Measurements from ENCODE around the gene CDAN1. TPM values are rescaled to one million over a fixed set of nuclear protein-coding genes. Genes with fewer than 3 reads are reported as not detected.

CDAN1 gene
- total and polyA plus RNA-seq, 2 donors (not counting 3 experiments of a cell fraction or from before 2014, with no cell fraction given): 7.2 to 23.4 TPM

- H3K4me2 ChIP-seq (ENCODE audit: insufficient read depth, low read length): no peak overlapping the region
- no peak for TF ChIP-seq FOS (IDR thresholded peaks at IDR 0.05; ENCODE audit: borderline replicate concordance, insufficient read depth, low read length)
- TF ChIP-seq MAX (IDR thresholded peaks at IDR 0.05; ENCODE audit: insufficient read depth, insufficient read length): no peak
- TF ChIP-seq EZH2 (IDR thresholded peaks at IDR 0.05; ENCODE audit: borderline replicate concordance, low read depth, low read length, severe bottlenecking): no peak
- TF ChIP-seq GATA2 (IDR thresholded peaks at IDR 0.05; ENCODE audit: insufficient read depth, insufficient read length, low read depth, low read length): no peak
- no peak for TF ChIP-seq POLR2A (IDR thresholded peaks at IDR 0.05; ENCODE audit: low read depth, low read length)
- TF ChIP-seq JUN (IDR thresholded peaks at IDR 0.05; ENCODE audit: borderline replicate concordance, insufficient read depth, insufficient read length, low read depth): no peak
- TF ChIP-seq POLR2AphosphoS5 (IDR thresholded peaks at IDR 0.05; ENCODE audit: insufficient read depth, low read depth, low read length): no peak
- POLR2A ChIA-PET: no interaction called here
- no peak overlapping the region for H3K9ac ChIP-seq (replicated peaks; ENCODE audit: extremely low read depth, insufficient read depth, low read length)
- BruUV-seq (replicated peaks): no TSS peak
- H3K9me3 ChIP-seq (replicated peaks; ENCODE audit: control insufficient read depth, insufficient read depth, low read length): no peaks in the 10 kb centered on the region
- H3K27ac ChIP-seq (ENCODE audit: insufficient read depth, low read depth, low read length): no peak overlapping the region
- H3K4me1 ChIP-seq (ENCODE audit: control insufficient read depth, extremely low read depth, insufficient read depth, low read length): no peaks in the 10 kb centered on the region
- H3K4me3 ChIP-seq (replicated peaks in 1 of 3; ENCODE audit: insufficient read depth in 1 of 3, low read depth in 1 of 3, low read length in 3 of 3): no peak overlapping the region
- no peaks in the 10 kb centered on the region for H3K79me2 ChIP-seq (ENCODE audit: control insufficient read depth, insufficient read depth, low read length)
- dilution Hi-C loops (cut with MboI; ENCODE audit: extremely low pct_ligation_motif_present, low sequenced_read_pairs): no loop called here
- no peak for FAIRE-seq
- CTCF ChIA-PET: interaction anchor here (0.6 to 1.9 kb wide), 3 partner anchors 10 to 855 kb away, joined by 3 to 5 read pairs (median 5); no protein-coding TSS in a partner anchor
- intact Hi-C loops (cut with micrococcal nuclease): no loop called here
- H3K36me3 ChIP-seq (ENCODE audit: control insufficient read depth in 2 of 2, extremely low read depth in 1 of 2, insufficient read depth in 2 of 2, low read length in 2 of 2): peaks cover 18 to 55% of the 10 kb centered on the region in 2 experiments
- H4K20me1 ChIP-seq (replicated peaks; ENCODE audit: control insufficient read depth, extremely low read depth, insufficient read depth, low read length): no peaks in the 10 kb centered on the region
- no peak for DNase-seq (ENCODE audit: low read depth, low spot score)
- no peaks in the 10 kb centered on the region for H3K27me3 ChIP-seq (ENCODE audit: control insufficient read depth in 2 of 2, insufficient read depth in 2 of 2, low read length in 2 of 2)
- H3K9me1 ChIP-seq (replicated peaks; ENCODE audit: control insufficient read depth, extremely low read depth, insufficient read depth, low read length): no peaks in the 10 kb centered on the region
- H2AFZ ChIP-seq (ENCODE audit: low read depth, low read length): no peak overlapping the region
These were observed 11.5 kb downstream of the CDAN1 start for GRCh38 chr15:42725331-42725903.

- H3K4me3 ChIP-seq (replicated peaks in 1 of 3; ENCODE audit: insufficient read depth in 1 of 3, low read depth in 1 of 3, low read length in 3 of 3): no peak overlapping the region
- intact Hi-C loops (cut with micrococcal nuclease) (no loop called here), dilution Hi-C loops (cut with MboI; ENCODE audit: extremely low pct_ligation_motif_present, low sequenced_read_pairs) (no loop called here)
- no peaks in the 10 kb centered on the region for H3K4me1 ChIP-seq (ENCODE audit: control insufficient read depth, extremely low read depth, insufficient read depth, low read length)
- BruUV-seq (replicated peaks): TSS peak; percentile 23
- H3K36me3 ChIP-seq (ENCODE audit: control insufficient read depth in 2 of 2, extremely low read depth in 1 of 2, insufficient read depth in 2 of 2, low read length in 2 of 2): peaks cover 20 to 54% of the 10 kb centered on the region in 2 experiments
- no peak for DNase-seq (ENCODE audit: low read depth, low spot score)
- no peak overlapping the region for H2AFZ ChIP-seq (ENCODE audit: low read depth, low read length)
- H3K79me2 ChIP-seq (ENCODE audit: control insufficient read depth, insufficient read depth, low read length): no peaks in the 10 kb centered on the region
- H3K27ac ChIP-seq (ENCODE audit: insufficient read depth, low read depth, low read length): no peak overlapping the region
- no peaks in the 10 kb centered on the region for H3K27me3 ChIP-seq (ENCODE audit: control insufficient read depth in 2 of 2, insufficient read depth in 2 of 2, low read length in 2 of 2)
- H3K9me1 ChIP-seq (replicated peaks; ENCODE audit: control insufficient read depth, extremely low read depth, insufficient read depth, low read length): no peaks in the 10 kb centered on the region
- H4K20me1 ChIP-seq (replicated peaks; ENCODE audit: control insufficient read depth, extremely low read depth, insufficient read depth, low read length): no peaks in the 10 kb centered on the region
- no peak overlapping the region for H3K4me2 ChIP-seq (ENCODE audit: insufficient read depth, low read length)
- H3K9me3 ChIP-seq (replicated peaks; ENCODE audit: control insufficient read depth, insufficient read depth, low read length): no peaks in the 10 kb centered on the region
- ChIA-PET POLR2A (interaction anchor here (1.6 kb wide), 1 partner anchor 12 kb away, joined by 3 read pairs; no protein-coding TSS in a partner anchor), CTCF (interaction anchor here (2.9 to 3.0 kb wide), 2 partner anchors 18 to 202 kb away, joined by 12 to 37 read pairs; no protein-coding TSS in a partner anchor)
- H3K9ac ChIP-seq (replicated peaks; ENCODE audit: extremely low read depth, insufficient read depth, low read length): no peak overlapping the region
- TF ChIP-seq JUN (IDR thresholded peaks at IDR 0.05; ENCODE audit: borderline replicate concordance, insufficient read depth, insufficient read length, low read depth) (no peak), MYC (IDR thresholded peaks at IDR 0.05; ENCODE audit: low read depth, low read length) (no peak), POLR2A (IDR thresholded peaks at IDR 0.05; ENCODE audit: low read depth, low read length) (no peak)
- FAIRE-seq: no peak
These were observed 12.7 kb downstream of the CDAN1 start for GRCh38 chr15:42724276-42724675.
